ENCODE results near the gene GNA15.
"Not testable (repeated sequence)": the region's sequence is repeated elsewhere in the genome, so short reads cannot be mapped to it uniquely, and the experiment has no call there.

GNA15 gene

DNA sequence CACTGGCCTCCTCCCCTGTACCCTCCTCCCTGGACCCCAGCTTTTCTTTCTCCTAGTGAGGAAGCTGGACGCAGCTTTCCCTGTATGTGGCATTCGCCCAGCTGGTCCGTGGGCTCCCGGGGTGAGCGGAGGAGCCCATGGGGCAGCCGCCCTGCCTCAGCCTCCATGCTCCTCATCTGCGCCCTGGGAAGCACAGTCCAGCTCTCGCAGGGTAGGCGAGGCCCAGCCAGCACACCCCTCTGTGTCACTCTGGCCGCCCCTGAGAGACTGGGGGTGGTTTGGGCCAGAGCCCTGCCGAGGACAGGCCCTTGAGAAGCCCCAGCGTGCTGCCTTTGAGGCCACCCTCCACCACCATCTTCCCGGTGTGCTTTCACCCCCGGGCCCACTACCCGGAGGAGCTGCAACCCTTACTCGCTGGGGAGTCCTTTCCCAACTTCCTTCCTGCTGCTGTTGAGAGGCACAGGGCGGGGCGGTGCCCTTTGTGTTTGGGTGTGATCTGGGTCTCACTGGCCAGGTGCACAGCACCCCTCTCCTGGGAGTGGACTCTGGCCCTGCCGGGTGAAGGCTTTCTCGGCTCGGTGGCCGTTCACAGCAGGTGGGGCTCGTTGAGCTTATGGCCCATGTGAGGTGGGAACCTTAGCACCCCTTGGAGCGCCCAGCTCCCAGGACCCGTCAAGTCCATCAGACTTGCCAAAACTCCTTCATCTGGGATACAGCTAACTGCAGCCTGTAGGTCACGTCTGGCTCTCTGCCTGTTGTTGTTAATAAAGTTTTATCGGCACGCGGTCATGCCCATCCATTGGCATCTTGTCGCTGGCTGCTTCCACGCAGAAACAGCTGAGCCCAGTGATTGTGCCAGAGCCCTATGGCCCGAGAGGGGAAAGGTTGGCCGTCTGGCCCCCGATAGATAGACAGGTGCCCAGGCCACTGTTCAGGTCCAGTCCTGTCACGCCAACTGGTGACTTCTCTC is 53.1 kb downstream of the GNA15 start:
- no peak for DNase-seq (ENCODE audit: low read depth in 1 of 2, low spot score in 1 of 2)

DNA sequence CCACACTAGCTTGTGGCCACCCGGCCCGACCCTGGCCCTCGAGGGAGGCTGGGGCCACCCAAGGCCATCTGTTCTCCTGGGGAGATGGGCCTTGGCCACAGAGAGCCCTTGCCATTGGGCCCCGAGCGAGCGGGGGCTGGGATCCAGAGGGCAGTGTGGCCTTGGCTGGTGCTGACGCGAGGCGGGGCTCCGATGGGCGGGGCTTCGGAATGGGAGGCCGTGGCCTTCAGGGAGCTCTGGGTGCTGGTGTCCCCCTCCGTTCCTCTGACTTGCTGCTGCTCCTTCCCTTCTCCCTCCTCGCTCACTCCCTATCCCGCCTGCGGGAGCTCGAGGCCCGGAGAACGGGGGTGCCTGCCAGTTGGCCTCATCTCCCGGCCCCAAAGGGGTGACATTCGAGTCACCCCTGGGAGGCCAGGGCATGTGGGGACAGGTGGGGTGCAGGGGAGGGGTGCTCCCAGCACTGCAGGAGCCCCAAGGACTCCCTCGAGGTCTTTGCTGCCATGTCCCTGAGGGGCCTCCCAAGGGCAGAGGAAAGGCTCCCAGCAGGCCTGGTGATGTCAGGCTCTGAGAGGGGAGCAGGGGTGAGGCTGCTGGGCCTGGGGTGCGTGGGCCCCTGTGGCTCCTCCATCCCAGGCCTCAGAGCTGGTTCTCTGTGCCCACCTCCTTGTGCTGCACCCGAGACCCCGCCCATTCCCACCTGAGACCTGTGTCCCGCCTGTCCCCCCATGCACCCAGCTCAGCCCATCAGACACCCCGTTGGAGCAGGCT is 54.1 kb downstream of the GNA15 start:
- DNase-seq (ENCODE audit: low read depth in 1 of 2, low spot score in 1 of 2) = no peak

DNA sequence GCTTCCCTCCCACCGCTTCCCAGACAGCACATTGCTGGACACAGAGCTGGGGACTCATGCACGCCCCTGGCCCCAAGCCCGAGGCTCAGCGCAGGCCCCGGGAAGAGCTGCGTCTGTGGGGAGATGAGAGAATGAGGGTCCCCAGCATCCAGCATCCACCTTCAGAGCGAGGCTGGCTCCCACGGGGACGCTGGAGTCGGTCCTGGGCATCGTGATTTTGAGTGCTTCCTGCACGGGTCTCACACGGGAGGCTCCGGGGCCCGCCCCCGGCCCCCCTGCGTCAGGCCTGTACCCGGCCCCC is 54.6 kb downstream of the GNA15 start:
- no peak for DNase-seq (ENCODE audit: low read depth in 1 of 2, low spot score in 1 of 2)

DNA sequence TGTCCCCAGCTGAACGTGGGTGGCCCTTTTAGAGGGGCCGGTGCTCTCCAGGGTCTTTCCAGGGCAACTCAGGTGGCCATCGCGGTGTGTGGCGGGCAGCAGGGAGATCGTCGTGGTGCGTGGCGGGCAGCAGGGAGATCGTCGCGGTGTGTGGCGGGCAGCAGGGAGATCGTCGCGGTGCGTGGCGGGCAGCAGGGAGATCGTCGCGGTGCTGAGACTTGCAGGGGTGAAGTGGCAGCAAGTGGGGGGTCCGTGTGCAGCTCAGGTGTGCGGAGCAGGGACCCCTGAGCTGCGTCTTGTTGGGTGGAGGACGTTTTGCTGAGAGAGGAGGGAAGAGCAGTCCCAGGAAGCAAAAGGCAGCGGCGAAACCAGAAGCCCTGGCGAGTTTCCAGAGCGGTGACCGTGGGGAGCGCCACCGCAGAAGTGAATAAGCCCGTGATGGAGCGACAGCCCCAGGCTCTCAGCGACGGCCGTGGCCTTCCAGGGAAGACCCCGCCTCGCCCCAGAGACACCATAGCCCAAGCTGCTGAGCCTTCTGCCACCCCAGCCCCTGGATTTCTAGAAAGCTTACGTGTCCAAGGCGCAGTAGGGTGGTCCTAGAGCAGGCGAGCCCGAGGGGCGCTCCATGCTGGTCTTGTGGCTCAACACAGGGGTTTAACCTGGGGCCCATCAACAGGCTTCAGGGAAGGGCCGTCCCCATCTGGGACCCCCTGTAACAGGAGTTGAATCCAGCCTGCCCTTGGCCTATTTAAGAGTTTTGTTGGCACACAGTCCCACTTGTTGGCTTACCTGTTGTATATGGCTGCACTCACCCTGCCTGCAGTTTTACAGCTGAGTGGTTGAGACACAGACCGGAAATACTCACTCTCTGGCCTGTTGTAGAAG is 55.3 kb downstream of the GNA15 start:
- DNase-seq (ENCODE audit: low read depth in 1 of 2, low spot score in 1 of 2) = no peak

- not testable (repeated sequence) for DNase-seq (ENCODE audit: low read depth in 1 of 2, low spot score in 1 of 2)
Observed at GRCh38 chr19:3191806-3192104, 55.9 kb downstream of the GNA15 start.

DNA sequence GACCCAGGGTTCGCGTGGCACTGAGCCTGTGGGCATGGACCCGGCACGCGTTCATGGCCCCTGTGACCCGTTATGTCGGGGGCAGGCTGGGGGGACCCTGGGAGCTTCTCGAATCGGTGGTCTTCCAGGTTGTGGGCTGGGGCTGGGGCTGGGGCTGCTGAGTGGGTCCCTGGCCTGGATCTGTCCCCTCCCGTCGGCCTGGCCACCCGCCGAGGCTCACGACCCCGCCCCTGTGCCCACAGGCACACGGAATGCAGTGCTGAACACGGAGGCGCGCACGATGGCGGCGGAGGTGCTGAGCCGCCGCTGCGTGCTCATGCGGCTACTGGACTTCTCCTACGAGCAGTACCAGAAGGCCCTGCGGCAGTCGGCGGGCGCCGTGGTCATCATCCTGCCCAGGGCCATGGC is 56.4 kb downstream of the GNA15 start:
- DNase-seq (ENCODE audit: low read depth in 1 of 2, low spot score in 1 of 2) = no peak

GRCh38 chr19:3192684-3193083 is 56.9 kb downstream of the GNA15 start:
- DNase-seq (ENCODE audit: low read depth in 1 of 2, low spot score in 1 of 2) = no peak

- no peak for DNase-seq (ENCODE audit: low read depth in 1 of 2, low spot score in 1 of 2)
Observed at GRCh38 chr19:3193256-3194105, 57.6 kb downstream of the GNA15 start.

GRCh38 chr19:3194106-3195087 is 58.6 kb downstream of the GNA15 start:
- no peak for DNase-seq (ENCODE audit: low read depth in 1 of 2, low spot score in 1 of 2)

- no peak for DNase-seq (ENCODE audit: low read depth in 1 of 2, low spot score in 1 of 2)
Observed at GRCh38 chr19:3196064-3196932, 60.5 kb downstream of the GNA15 start.

- DNase-seq (ENCODE audit: low read depth in 1 of 2, low spot score in 1 of 2) = no peak
Observed at GRCh38 chr19:3196933-3197205, 61.0 kb downstream of the GNA15 start.

DNA sequence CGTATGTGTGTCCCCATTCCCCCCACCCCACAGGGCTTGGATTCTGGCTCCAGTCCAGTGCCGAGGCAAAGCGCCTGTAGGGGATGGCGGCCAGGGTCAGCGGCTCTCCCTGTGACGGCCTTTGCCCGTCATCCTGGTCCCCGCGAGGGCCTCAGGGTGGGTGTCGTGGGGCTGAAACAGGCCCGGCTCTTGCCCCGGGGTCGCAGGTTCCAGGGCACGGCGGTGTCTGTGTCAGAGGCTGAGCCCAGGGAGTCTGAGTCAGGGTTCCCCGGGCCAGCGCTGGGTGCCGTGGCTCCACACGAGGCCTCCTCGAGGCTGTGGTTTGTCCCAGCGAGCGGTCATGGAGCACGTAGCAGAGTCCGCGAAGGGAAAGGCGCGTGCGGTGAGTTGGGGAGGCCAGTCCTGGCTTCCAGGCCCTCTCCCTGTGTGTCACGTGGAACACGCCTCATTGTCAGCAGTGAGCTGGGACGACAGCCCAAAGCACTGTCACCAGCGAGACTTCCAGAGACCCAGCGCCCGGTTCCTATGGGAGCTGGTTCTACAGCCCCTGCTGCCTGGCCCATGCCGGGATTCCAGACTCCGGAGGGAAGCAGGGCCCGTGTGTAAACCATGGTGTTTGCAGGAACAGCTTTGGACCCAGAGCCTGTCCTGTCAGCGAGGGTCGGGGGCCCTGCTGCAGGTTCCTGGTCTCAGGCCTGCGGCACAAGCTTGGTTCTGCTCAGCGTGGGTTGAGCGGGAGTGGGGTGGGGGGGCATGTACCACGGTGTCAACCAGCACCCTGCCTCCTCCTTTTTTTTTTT is 63.3 kb downstream of the GNA15 start:
- DNase-seq (ENCODE audit: low read depth in 1 of 2, low spot score in 1 of 2) = no peak

GRCh38 chr19:3201072-3201700 is 65.4 kb downstream of the GNA15 start:
- DNase-seq (ENCODE audit: low read depth in 1 of 2, low spot score in 1 of 2) = no peak

GRCh38 chr19:3201911-3202310 is 66.1 kb downstream of the GNA15 start:
- DNase-seq (ENCODE audit: low read depth in 1 of 2, low spot score in 1 of 2) = no peak

DNA sequence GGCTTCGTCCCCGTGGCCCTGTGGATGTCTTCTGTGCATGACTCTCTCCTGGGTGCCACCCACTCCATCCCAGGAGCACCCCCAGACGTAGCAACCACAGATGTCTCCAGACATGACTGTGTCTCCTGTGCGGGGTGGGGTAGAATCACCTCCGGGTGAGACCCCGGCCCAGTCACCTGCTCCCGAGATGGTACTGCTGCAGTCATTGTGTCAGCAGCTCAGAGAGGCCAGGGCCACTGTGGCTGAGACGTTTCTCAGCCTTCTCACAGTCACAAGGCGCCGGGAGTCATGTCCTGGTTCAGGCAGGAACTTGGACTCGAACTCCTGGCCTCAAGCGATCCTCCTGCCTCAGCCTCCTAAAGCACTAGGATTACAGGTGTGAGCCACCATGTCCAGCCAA is 66.5 kb downstream of the GNA15 start:
- DNase-seq (ENCODE audit: low read depth in 1 of 2, low spot score in 1 of 2) = no peak

DNA sequence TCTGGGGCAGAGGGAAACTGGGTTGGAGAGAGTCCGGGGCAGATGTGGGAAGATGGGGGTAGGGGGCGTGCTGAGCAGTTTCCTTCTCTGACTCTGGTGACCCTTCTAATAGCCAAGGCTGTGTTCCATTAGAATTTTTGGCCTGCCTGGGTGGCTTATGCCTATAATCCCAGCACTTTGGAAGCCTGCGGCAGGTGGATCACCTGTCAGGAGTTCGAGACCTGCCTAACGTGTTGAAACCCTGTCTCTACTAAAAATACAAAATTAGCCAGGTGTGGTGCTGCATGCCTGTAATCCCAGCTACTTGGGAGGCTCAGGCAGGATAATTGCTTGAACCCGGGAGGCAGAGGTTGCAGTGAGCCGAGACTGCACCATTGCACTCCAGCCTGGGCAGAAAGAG is 67.1 kb downstream of the GNA15 start:
- DNase-seq (ENCODE audit: low read depth in 1 of 2, low spot score in 1 of 2) = not testable (repeated sequence)

DNA sequence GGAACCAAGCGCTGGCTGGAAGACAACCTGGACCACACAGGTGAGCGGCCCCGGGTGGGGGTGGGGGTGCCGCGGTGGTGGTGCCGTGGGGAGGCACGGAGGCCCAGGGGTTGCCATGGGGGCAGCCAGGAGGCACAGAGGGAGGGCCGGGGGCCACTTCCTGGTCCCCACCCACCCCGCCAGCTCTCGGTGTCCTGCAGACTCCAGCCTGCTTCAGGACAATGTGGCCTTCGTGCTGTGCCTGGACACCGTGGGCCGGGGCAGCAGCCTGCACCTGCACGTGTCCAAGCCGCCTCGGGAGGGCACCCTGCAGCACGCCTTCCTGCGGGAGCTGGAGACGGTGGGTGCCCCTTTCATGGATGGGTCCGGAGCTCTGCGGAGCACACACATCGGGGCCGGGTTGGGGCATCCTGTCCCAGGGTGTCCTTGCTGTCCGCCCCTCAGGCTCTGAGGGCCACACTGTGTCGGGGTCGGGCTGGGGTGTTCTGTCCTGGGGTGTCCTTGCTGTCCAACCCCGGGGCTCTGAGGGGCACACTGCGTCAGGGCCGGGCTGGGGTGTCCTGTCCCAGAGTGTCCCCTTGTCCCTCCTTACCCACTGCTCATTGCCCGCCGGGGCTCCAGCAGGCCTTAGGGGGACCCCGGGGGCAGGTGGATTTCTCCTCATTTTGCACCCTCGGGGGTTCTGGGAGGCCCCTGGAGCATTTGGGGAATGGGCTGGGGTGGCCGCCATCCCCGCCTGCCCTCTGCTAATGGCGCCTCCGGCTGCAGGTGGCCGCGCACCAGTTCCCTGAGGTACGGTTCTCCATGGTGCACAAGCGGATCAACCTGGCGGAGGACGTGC is 68.2 kb downstream of the GNA15 start:
- DNase-seq (ENCODE audit: low read depth in 1 of 2, low spot score in 1 of 2) = no peak

Measured in stimulated activated CD4-positive, alpha-beta T cell treated with anti-CD3 and anti-CD28 coated beads, Interleukin-15, amount 100 ng/mL, for 1 hour (primary cell).